Pancreas (tissue), 10 donors: Measurements from ENCODE around the gene ZNF493. TPM values are rescaled to one million over a fixed set of nuclear protein-coding genes. Genes with fewer than 3 reads are reported as not detected.

Experiments used
- ATAC-seq, 4 donors: fragments of 200-7000 bp; cut with Tn5 transposase; one replicate each; pipeline versions ENCODE4 v1.8.0 to v1.9.1; 2020; ENCODE audit warnings: mild to moderate bottlenecking in 4 of 4, moderate library complexity in 4 of 4
- DNase-seq, 6 donors: peaks; one replicate each; pipeline ENCODE4 v3.0.0-alpha.2; 2020
- FAIRE-seq: peaks from 2 replicates; lab custom pipeline; 2012; peaks lifted over from hg19 to GRCh38; lab: Jason Lieb, UNC
- H3K27ac ChIP-seq, 4 donors: fragments of 200-600 bp; sonication (generic); 1 replicate in 3 of 4; 2 replicates in 1 of 4; pipeline versions ENCODE4 v1.5.0 to v1.8.0; 2020
- H3K27me3 ChIP-seq, 4 donors: fragments of 200-600 bp; one replicate each; pipeline ENCODE4 v1.8.0; 2021
- H3K36me3 ChIP-seq, 3 donors: fragments of 200-600 bp; sonication (generic) in 1 of 3; one replicate each; pipeline versions ENCODE4 v1.5.0 to v1.8.0; 2020 to 2021
- H3K4me1 ChIP-seq, 3 donors: fragments of 200-600 bp; one replicate each; pipeline ENCODE4 v1.8.0; 2021
- H3K4me3 ChIP-seq, 4 donors: fragments of 200-600 bp; sonication (generic) in 2 of 4; one replicate each; pipeline versions ENCODE4 v1.5.0 to v1.8.0; 2020 to 2021
- H3K9me3 ChIP-seq, 4 donors: fragments of 200-600 bp; one replicate each; pipeline ENCODE4 v1.8.0; 2021
- WGBS, 2 donors: extraction: QIAGEN DNeasy Blood & Tissue Kit; methylation state at CpG; one replicate each; pipeline ENCODE4 v1.1.7; 2013; 5-methylcytosine and 5-hydroxymethylcytosine counted together
- intact Hi-C, 3 donors: fragments of 100-400 bp; cut with DNase I; formaldehyde crosslinking; loops; one replicate each; pipeline versions ENCODE4 v1.11.1 to v1.14.2; 2022
- polyA plus RNA-seq, 2 donors: library from polyadenylated mRNA; stranded (reverse); fragments of 200-250 nt; gene quantifications; one replicate each; pipeline ENCODE4 v1.2.3, GENCODE V29; 2013
- total RNA-seq, 6 donors: library from RNA; stranded (reverse); fragmentation: NEBNext Ultra II Directional in 4 of 6; extraction: Animal tissue kit (Norgen Biotek cat#: 25700) in 4 of 6; gene quantifications; one replicate each; pipeline versions ENCODE4 v1.2.1 to v1.2.4, GENCODE V29; 2021 to 2023
- TF ChIP-seq, protein P1 (sequence below), 4 donors: fragments of 200-600 bp; sonication (generic) in 3 of 4; IDR thresholded peaks; one replicate each; pipeline versions ENCODE4 v1.5.0 to v1.8.0; 2021; ENCODE audit warnings: antibody characterized with exemption in 4 of 4
- donor health status: healthy with polysubstance abuse.
- donor health status: DM: no; HTN: no; CAD: no; lungs with moderate emphysema.
- donor health status: DM: no; HTN: no; CAD: no.
- donor health status: control.
- donor health status: control.
- donor health status: Bipolar disorder and iron deficiency.
- donor health status: DM: yes; HTN: yes; CAD: no.
- donor health status: DM: no; HTN: no; CAD: no.
- donor health status: DM: no; HTN: no; CAD: no.
- donor health status: DM: yes; HTN: yes; CAD: no.

Gene ZNF493
- total and polyA plus RNA-seq, 8 donors = 9.6 to 24.1 (median 14.0) TPM

DNA sequence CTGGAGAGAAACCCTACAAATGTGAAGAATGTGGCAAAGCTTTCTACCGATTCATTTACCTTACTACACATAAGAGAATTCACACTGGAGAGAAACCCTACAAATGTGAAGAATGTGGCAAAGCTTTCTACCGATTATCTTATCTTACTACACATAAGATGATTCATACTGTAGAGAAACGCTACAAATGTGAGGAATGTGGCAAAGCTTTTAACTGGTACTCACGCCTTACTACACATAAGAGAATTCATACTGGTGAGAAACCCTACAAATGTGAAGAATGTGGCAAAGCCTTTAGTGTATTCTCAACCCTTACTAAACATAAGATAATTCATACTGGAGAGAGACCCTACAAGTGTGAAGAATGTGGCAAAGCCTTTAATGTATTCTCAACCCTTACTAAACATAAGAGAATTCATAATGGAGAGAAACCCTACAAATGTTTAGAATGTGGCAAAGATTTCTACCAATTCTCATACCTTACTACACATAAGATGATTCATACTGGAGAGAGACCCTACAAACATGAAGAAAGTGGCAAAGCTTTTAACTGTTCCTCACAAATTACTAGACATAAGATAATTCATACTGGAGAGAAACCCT, 12.9 kb upstream of the ZNF493 start:
- Histone ChIP-seq H3K27ac (no peak overlapping the region), H3K9me3 (peaks cover 0 to 9% (median 3%) of the 10 kb centered on the region in 4 donors), H3K36me3 (peaks cover 0 to 3% (median 0%) of the 10 kb centered on the region in 3 donors), H3K27me3 (no peaks in the 10 kb centered on the region), H3K4me1 (no peaks in the 10 kb centered on the region), H3K4me3 (no peak overlapping the region)
- ATAC-seq (no peak), FAIRE-seq (no peak), DNase-seq (no peak)
- TF ChIP-seq, protein P1, sequence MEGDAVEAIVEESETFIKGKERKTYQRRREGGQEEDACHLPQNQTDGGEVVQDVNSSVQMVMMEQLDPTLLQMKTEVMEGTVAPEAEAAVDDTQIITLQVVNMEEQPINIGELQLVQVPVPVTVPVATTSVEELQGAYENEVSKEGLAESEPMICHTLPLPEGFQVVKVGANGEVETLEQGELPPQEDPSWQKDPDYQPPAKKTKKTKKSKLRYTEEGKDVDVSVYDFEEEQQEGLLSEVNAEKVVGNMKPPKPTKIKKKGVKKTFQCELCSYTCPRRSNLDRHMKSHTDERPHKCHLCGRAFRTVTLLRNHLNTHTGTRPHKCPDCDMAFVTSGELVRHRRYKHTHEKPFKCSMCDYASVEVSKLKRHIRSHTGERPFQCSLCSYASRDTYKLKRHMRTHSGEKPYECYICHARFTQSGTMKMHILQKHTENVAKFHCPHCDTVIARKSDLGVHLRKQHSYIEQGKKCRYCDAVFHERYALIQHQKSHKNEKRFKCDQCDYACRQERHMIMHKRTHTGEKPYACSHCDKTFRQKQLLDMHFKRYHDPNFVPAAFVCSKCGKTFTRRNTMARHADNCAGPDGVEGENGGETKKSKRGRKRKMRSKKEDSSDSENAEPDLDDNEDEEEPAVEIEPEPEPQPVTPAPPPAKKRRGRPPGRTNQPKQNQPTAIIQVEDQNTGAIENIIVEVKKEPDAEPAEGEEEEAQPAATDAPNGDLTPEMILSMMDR (IDR thresholded peaks at IDR 0.05) = no peak
- intact Hi-C loops = no loop called here
- WGBS, 2 donors = 97 to 98% methylated on average over 4 of the region's 4 CpGs

DNA sequence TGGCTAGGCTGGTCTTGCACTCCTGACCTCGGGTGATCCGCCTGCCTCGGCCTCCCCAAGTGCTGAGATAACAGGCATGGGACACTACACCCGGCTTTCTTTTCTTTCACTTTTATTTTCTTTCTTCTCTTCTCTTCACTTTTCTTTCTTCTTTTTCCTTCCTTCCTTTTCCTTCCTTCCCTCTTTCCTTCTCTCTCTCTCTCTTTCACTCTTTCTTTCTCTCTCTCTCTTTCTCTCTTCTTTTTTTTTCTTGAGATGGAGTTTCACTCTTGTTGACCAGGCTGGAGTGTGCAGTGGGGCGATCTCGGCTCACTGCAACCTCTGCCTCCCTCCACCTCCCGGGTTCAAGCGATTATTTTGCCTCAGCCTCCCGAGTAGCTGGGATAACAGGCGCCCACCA, 812 bp upstream of the ZNF493 start:
- intact Hi-C loops = no loop called here
- Histone ChIP-seq H3K27ac (peak overlapping the region in 1 of 4 donors; percentile 81), H3K27me3 (no peaks in the 10 kb centered on the region), H3K36me3 (no peaks in the 10 kb centered on the region), H3K4me1 (peaks cover 0 to 20% (median 5%) of the 10 kb centered on the region in 3 donors), H3K4me3 (no peak overlapping the region), H3K9me3 (no peaks in the 10 kb centered on the region)
- 86 to 93% methylated on average over 10 of the region's 10 CpGs for WGBS, 2 donors
- ATAC-seq (no peak), FAIRE-seq (no peak), DNase-seq (no peak)
- TF ChIP-seq, protein P1 (IDR thresholded peaks at IDR 0.05) = no peak

DNA sequence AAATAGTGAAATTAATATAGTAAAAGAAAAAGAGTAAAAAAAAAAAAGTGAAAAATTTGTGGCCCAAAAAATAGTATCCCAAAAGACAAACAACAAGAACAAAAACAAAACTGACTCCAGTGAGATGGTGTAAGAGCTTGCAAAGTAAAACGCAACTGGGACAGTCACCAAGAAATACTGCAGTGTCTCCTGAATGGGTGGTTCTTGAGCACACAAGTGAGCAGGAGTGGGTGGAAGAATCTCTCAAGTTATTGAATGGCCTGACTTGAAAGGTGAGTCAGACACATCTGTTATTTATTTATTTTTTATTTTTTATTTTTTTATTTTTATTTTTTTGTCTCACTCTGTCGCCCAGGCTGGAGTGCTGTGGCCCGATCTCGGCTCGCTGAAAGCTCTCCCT, 1.9 kb downstream of the ZNF493 start:
- ATAC-seq (no peak), DNase-seq (no peak), FAIRE-seq (no peak)
- Histone ChIP-seq H3K4me3 (no peak overlapping the region), H3K36me3 (peaks cover 0 to 3% (median 0%) of the 10 kb centered on the region in 3 donors), H3K9me3 (no peaks in the 10 kb centered on the region), H3K4me1 (peaks cover 0 to 20% (median 5%) of the 10 kb centered on the region in 3 donors), H3K27me3 (no peaks in the 10 kb centered on the region), H3K27ac (no peak overlapping the region)
- intact Hi-C loops = no loop called here
- TF ChIP-seq, protein P1 (IDR thresholded peaks at IDR 0.05) = no peak
- WGBS, 2 donors = 92 to 93% methylated on average over 5 of the region's 5 CpGs

DNA sequence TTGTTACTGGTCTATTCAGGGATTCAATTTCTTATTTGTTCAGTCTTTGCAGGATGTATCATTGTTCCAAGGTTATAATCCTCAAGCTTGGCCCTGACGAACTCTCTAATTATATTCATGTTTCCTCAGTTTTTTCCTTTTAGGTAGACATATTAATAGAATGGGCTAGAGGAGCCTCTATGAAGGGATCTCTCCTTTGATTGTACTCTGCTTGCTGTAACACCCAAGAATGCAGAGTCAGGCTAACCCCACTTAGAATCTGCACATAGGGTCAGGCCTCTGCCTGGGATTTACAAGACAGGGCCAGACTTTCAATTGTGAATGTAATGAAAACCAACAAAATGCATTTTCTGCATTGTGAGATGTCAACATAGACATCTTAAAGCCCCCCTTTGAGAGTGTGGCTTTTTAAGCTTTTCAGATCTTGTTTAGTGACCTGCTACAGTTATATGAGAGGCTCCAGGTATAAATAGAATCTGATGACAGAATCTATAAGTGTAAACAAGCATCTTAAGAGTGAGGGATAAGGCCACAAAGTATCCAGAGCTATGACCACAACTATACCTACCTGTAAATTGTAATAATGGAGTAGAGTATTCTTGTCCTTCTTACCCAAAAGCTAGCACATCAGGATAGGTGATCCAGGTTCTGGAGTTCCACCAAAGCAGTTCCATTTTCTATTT, 5.5 kb downstream of the ZNF493 start:
- ATAC-seq (no peak), DNase-seq (no peak), FAIRE-seq (no peak)
- H3K27me3 ChIP-seq = no peaks in the 10 kb centered on the region
- intact Hi-C loops = no loop called here
- H3K4me1 ChIP-seq = peaks cover 0 to 20% (median 9%) of the 10 kb centered on the region in 3 donors
- no peak overlapping the region for H3K27ac ChIP-seq
- H3K4me3 ChIP-seq = no peak overlapping the region
- H3K9me3 ChIP-seq = no peaks in the 10 kb centered on the region
- 85 to 89% methylated on average over 1 of the region's 1 CpG for WGBS, 2 donors
- H3K36me3 ChIP-seq = peaks cover 0 to 12% (median 0%) of the 10 kb centered on the region in 3 donors
- TF ChIP-seq, protein P1 (IDR thresholded peaks at IDR 0.05) = no peak

DNA sequence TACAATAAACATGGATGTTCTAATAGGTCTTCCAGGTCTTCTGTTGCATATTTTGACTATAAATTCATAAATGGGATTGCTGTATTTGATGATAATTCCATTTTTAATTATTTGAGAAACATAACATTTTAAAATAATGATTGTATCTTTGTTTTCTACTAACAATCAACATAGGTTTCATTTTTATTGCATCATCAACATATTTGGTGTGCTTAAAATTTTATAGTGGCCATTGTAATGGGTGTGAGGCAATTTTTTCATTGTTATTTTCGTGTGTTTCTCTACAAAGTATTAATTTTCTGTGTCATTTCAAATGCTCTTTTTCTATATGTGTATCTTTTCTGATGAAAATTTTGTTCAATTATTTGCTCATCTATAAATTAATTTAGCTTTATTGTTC, 13.2 kb downstream of the ZNF493 start:
- no peaks in the 10 kb centered on the region for H3K9me3 ChIP-seq
- DNase-seq (no peak), FAIRE-seq (peak; percentile 78), ATAC-seq (no peak)
- no peak overlapping the region for H3K27ac ChIP-seq
- H3K4me1 ChIP-seq = no peaks in the 10 kb centered on the region
- H3K27me3 ChIP-seq = no peaks in the 10 kb centered on the region
- TF ChIP-seq, protein P1 (IDR thresholded peaks at IDR 0.05) = no peak
- intact Hi-C loops = no loop called here
- peaks cover 0 to 29% (median 0%) of the 10 kb centered on the region in 3 donors for H3K36me3 ChIP-seq
- H3K4me3 ChIP-seq = no peak overlapping the region
- 87 to 89% methylated on average over 1 of the region's 1 CpG for WGBS, 2 donors
